Uterus (tissue), 4 donors: ENCODE data around the gene ATP4A. TPM values are rescaled to one million over a fixed set of nuclear protein-coding genes. Genes with fewer than 3 reads are reported as not detected.

Experiments
- DNase-seq, 2 donors: peaks; one replicate each; pipeline ENCODE4 v3.0.0-alpha.2; 2019 to 2020
- H3K27ac ChIP-seq, 2 donors: fragments of 200-600 bp; sonication (generic); 1 replicate in 1 of 2; 2 replicates in 1 of 2; pipeline ENCODE4 v1.5.1; 2016 to 2018
- H3K27me3 ChIP-seq, 2 donors: fragments of 200-600 bp; sonication (generic); one replicate each; pipeline ENCODE4 v1.5.1; 2018 to 2019; ENCODE audit warnings: control low read depth in 1 of 2
- H3K36me3 ChIP-seq, 2 donors: fragments of 200-600 bp; sonication (generic); one replicate each; pipeline ENCODE4 v1.5.1; 2019; ENCODE audit warnings: control low read depth in 1 of 2
- H3K4me1 ChIP-seq, 2 donors: fragments of 200-600 bp; sonication (generic); one replicate each; pipeline ENCODE4 v1.5.1; 2018 to 2019; ENCODE audit warnings: control low read depth in 1 of 2
- H3K4me3 ChIP-seq, 2 donors: fragments of 200-600 bp; sonication (generic); 1 replicate in 1 of 2; 2 replicates in 1 of 2; pipeline ENCODE4 v1.5.1; 2018 to 2019; ENCODE audit warnings: mild to moderate bottlenecking in 1 of 2
- H3K9me3 ChIP-seq, 2 donors: fragments of 200-600 bp; sonication (generic); one replicate each; pipeline ENCODE4 v1.5.1; 2019; ENCODE audit warnings: control low read depth in 1 of 2
- CTCF ChIP-seq, 4 experiments: fragments of 200-600 bp in 2 of 4; fragments of 450-650 bp in 2 of 4; sonication (generic) in 2 of 4; IDR thresholded peaks; one replicate each; pipeline ENCODE4 v1.5.1; 2016 to 2019; ENCODE audit warnings: antibody characterized with exemption in 4 of 4, mild to moderate bottlenecking in 2 of 4, moderate library complexity in 1 of 4
- POLR2A ChIP-seq, 2 donors: fragments of 450-650 bp; IDR thresholded peaks; one replicate each; pipeline ENCODE4 v1.6.1; 2016; ENCODE audit warnings: antibody characterized with exemption in 2 of 2, mild to moderate bottlenecking in 1 of 2, moderate library complexity in 1 of 2
- intact Hi-C: fragments of 100-400 bp; cut with DNase I; formaldehyde crosslinking; loops from one replicate; pipeline ENCODE4 v1.15.1; 2023; ENCODE audit warnings: low total_unique reads
- total RNA-seq, 4 donors: library from RNA; depleted of rRNA in 3 of 4; stranded (reverse); fragments of >200 nt in 3 of 4; gene quantifications; one replicate each; pipeline versions ENCODE4 v1.1.0 to v1.2.4, GENCODE V29; 2014 to 2023
- donor health status: DM: yes; HTN: yes; CAD: no.

Gene ATP4A
- total RNA-seq, 4 donors from 2014 or later: 0.14 TPM; not detected in 3

GRCh38 chr19:35525873-35526272 lies 37.6 kb downstream of the ATP4A start:
- intact Hi-C loops: no loop called here
- Histone ChIP-seq H3K27me3 (no peaks in the 10 kb centered on the region), H3K4me1 (no peaks in the 10 kb centered on the region)

GRCh38 chr19:35524181-35524837 lies 39.1 kb downstream of the ATP4A start:
- no peak overlapping the region for H3K27ac ChIP-seq
- TF ChIP-seq CTCF (IDR thresholded peaks at IDR 0.05) (no peak), POLR2A (IDR thresholded peaks at IDR 0.05) (no peak)
- no peak overlapping the region for H3K4me3 ChIP-seq
- intact Hi-C loops: no loop called here
- no peaks in the 10 kb centered on the region for H3K36me3 ChIP-seq
- no peaks in the 10 kb centered on the region for H3K27me3 ChIP-seq
- H3K9me3 ChIP-seq: no peaks in the 10 kb centered on the region
- H3K4me1 ChIP-seq: no peaks in the 10 kb centered on the region
- DNase-seq: no peak

More at GRCh38 chr19:35525873-35526272, 37.6 kb downstream of the ATP4A start:
- Histone ChIP-seq H3K36me3 (no peaks in the 10 kb centered on the region), H3K4me3 (no peak overlapping the region), H3K27ac (no peak overlapping the region), H3K9me3 (no peaks in the 10 kb centered on the region)
- TF ChIP-seq CTCF (IDR thresholded peaks at IDR 0.05) (no peak), POLR2A (IDR thresholded peaks at IDR 0.05) (no peak)
- no peak for DNase-seq

GRCh38 chr19:35522745-35523327 lies 40.6 kb downstream of the ATP4A start:
- intact Hi-C loops: no loop called here
- DNase-seq: no peak
- Histone ChIP-seq H3K9me3 (no peaks in the 10 kb centered on the region), H3K27ac (no peak overlapping the region), H3K4me3 (no peak overlapping the region), H3K27me3 (no peaks in the 10 kb centered on the region), H3K36me3 (no peaks in the 10 kb centered on the region), H3K4me1 (no peaks in the 10 kb centered on the region)
- no peak for TF ChIP-seq POLR2A (IDR thresholded peaks at IDR 0.05)
- TF ChIP-seq CTCF (IDR thresholded peaks at IDR 0.05): no peak

- H3K36me3 ChIP-seq: no peaks in the 10 kb centered on the region
- TF ChIP-seq CTCF (IDR thresholded peaks at IDR 0.05) (no peak), POLR2A (IDR thresholded peaks at IDR 0.05) (no peak)
- no peaks in the 10 kb centered on the region for H3K27me3 ChIP-seq
- H3K27ac ChIP-seq: no peak overlapping the region
- no peaks in the 10 kb centered on the region for H3K9me3 ChIP-seq
- no peak for DNase-seq
- H3K4me1 ChIP-seq: no peaks in the 10 kb centered on the region
- intact Hi-C loops: no loop called here
- no peak overlapping the region for H3K4me3 ChIP-seq
Observed at GRCh38 chr19:35521124-35521743, 42.2 kb downstream of the ATP4A start.

GRCh38 chr19:35519291-35519690 lies 44.2 kb downstream of the ATP4A start:
- no peak for DNase-seq
- Histone ChIP-seq H3K27ac (no peak overlapping the region), H3K4me1 (no peaks in the 10 kb centered on the region), H3K27me3 (no peaks in the 10 kb centered on the region), H3K9me3 (no peaks in the 10 kb centered on the region), H3K4me3 (no peak overlapping the region), H3K36me3 (no peaks in the 10 kb centered on the region)
- intact Hi-C loops: no loop called here
- TF ChIP-seq CTCF (IDR thresholded peaks at IDR 0.05) (no peak), POLR2A (IDR thresholded peaks at IDR 0.05) (no peak)
